ENCODE results near the gene AZIN2. TPM values are rescaled to one million over a fixed set of nuclear protein-coding genes. Genes with fewer than 3 reads are reported as not detected.

The AZIN2 gene
- total and polyA plus RNA-seq, 2 of the 8 experiments (the other 6 are each of a cell fraction or from before 2014, with no cell fraction given): 0.22 to 0.91 TPM

DNA sequence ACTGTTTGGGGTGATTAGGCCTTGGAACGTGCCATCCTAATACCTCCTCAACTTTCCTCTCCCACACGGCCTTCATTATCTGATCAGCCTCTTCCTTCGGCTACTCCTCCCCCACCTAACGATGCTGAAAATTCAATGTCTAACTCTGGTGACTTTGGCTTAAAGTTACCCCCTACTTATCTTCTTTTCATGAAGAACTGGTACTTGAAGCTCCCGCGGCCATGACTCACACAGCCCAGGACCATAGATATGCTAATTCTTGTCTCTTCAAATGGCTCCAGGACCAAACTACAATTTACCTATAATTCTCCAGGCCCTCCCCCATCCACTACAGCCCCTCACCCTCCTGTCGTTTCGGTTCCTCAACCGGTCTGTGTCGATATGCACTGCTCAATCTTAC is 15.7 kb upstream of the AZIN2 start:
- Histone ChIP-seq H2BK5ac (ENCODE audit: low read depth, low read length) (no peak overlapping the region), H3K23ac (ENCODE audit: insufficient read length) (no peak overlapping the region), H2BK20ac (ENCODE audit: low read length) (no peak overlapping the region), H4K91ac (replicated peaks; ENCODE audit: insufficient read length, low read length) (no peak overlapping the region), H3K18ac (ENCODE audit: extremely low read depth, low read length) (no peak overlapping the region), H3K4me3 (ENCODE audit: extremely low read depth in 1 of 4, insufficient read depth in 2 of 4, low read depth in 3 of 4, low read length in 4 of 4) (no peak overlapping the region), H2AFZ (ENCODE audit: low read length) (no peak overlapping the region), H3K23me2 (ENCODE audit: low read depth, low read length) (no peaks in the 10 kb centered on the region), H3K79me1 (ENCODE audit: low read depth, low read length) (no peaks in the 10 kb centered on the region), H4K8ac (ENCODE audit: extremely low read depth, insufficient read depth, low read length) (no peak overlapping the region), H3K4ac (replicated peaks; ENCODE audit: insufficient read length, low read depth, low read length) (no peak overlapping the region), H3K9ac (replicated peaks in 1 of 4; ENCODE audit: extremely low read depth in 1 of 4, low read depth in 3 of 4, low read length in 3 of 4) (no peak overlapping the region), H3K4me1 (replicated peaks in 1 of 4; ENCODE audit: control insufficient read depth in 3 of 4, insufficient read depth in 4 of 4, low read length in 3 of 4) (no peaks in the 10 kb centered on the region), H3K9me3 (ENCODE audit: insufficient read depth in 2 of 2, low read depth in 1 of 2, low read length in 1 of 2) (peaks cover 32 to 42% of the 10 kb centered on the region in 2 experiments), H2BK15ac (ENCODE audit: low read length) (no peak overlapping the region), H3K4me2 (ENCODE audit: insufficient read depth in 1 of 2, low read depth in 2 of 2, low read length in 2 of 2) (no peak overlapping the region), H3K14ac (ENCODE audit: insufficient read length) (no peak overlapping the region), H2BK120ac (replicated peaks; ENCODE audit: low read depth, low read length) (no peak overlapping the region), H4K20me1 (replicated peaks in 1 of 2; ENCODE audit: control insufficient read depth in 1 of 2, insufficient read depth in 2 of 2, low read length in 2 of 2) (no peaks in the 10 kb centered on the region), H3K56ac (replicated peaks; ENCODE audit: insufficient read length, low read depth, low read length) (no peak overlapping the region), H3K79me2 (ENCODE audit: control insufficient read depth in 1 of 2, insufficient read depth in 2 of 2, low read length in 2 of 2) (no peaks in the 10 kb centered on the region), H2BK12ac (ENCODE audit: low read depth, low read length) (no peak overlapping the region), H2AK5ac (ENCODE audit: low read depth, low read length) (no peak overlapping the region), H3K27ac (ENCODE audit: low read depth, low read length) (no peak overlapping the region), H3K36me3 (ENCODE audit: control insufficient read depth in 2 of 4, insufficient read depth in 4 of 4, low read length in 3 of 4) (no peaks in the 10 kb centered on the region; a peak in 1 of 8 replicates), H3K27me3 (replicated peaks in 1 of 4; ENCODE audit: control insufficient read depth in 3 of 4, extremely low read depth in 1 of 4, insufficient read depth in 3 of 4, low read length in 3 of 4) (no peaks in the 10 kb centered on the region), H4K5ac (ENCODE audit: insufficient read length, low read depth, low read length) (no peak overlapping the region)
- WGBS, 2 experiments (ENCODE audit: extremely low coverage in 1 of 2, insufficient coverage in 1 of 2, insufficient read length in 1 of 2, insufficient replicate concordance in 2 of 2, low coverage in 1 of 2, low lambda C conversion rate in 2 of 2, missing lambda C conversion rate in 1 of 2): 81% methylated on average over 10 of the region's 10 CpGs; no CpG with 5 or more reads in 1 of the 2 experiments
- ChIA-PET CTCF (ENCODE audit: partially characterized antibody) (interaction anchor here (1.4 to 2.9 kb wide), 2 partner anchors 9 to 188 kb away, joined by 3 to 11 read pairs; no protein-coding TSS in a partner anchor), POLR2A (ENCODE audit: partially characterized antibody) (no interaction called here)
- DNase-seq (ENCODE audit: low read depth in 1 of 2, low spot score in 2 of 2): no peak
- no peak for FAIRE-seq
- no peak for TF ChIP-seq CBX5 (IDR thresholded peaks at IDR 0.05; ENCODE audit: low read depth, low read length)
- TF ChIP-seq CEBPB (IDR thresholded peaks at IDR 0.05; ENCODE audit: low read depth, low read length): no peak
- TF ChIP-seq SP1 (IDR thresholded peaks at IDR 0.05; ENCODE audit: low read depth, low read length): no peak
- no peak for TF ChIP-seq PHF8 (conservative IDR thresholded peaks at IDR 0.05; ENCODE audit: low read depth, low read length)
- TF ChIP-seq BRCA1 (IDR thresholded peaks at IDR 0.05; ENCODE audit: low read depth, low read length): no peak
- no peak for TF ChIP-seq TAF1 (IDR thresholded peaks at IDR 0.05; ENCODE audit: low read depth, low read length)
- no peak for TF ChIP-seq SAP30 (IDR thresholded peaks at IDR 0.05; ENCODE audit: insufficient read depth, insufficient replicate concordance, low read length)
- TF ChIP-seq TCF12 (IDR thresholded peaks at IDR 0.05; ENCODE audit: low read depth, low read length): no peak
- TF ChIP-seq NANOG (IDR thresholded peaks at IDR 0.05; ENCODE audit: insufficient read depth, low read depth, low read length, poor library complexity, severe bottlenecking): no peak
- TF ChIP-seq HDAC2 (IDR thresholded peaks at IDR 0.05; ENCODE audit: borderline replicate concordance in 1 of 2, low read depth in 2 of 2, low read length in 2 of 2): no peak
- no peak for TF ChIP-seq NRF1 (IDR thresholded peaks at IDR 0.05; ENCODE audit: low read depth, low read length)
- TF ChIP-seq CTCF (IDR thresholded peaks at IDR 0.05; ENCODE audit: control extremely low read depth in 1 of 3, insufficient read depth in 1 of 3, low read depth in 1 of 3, low read length in 3 of 3): no peak

Measured in H1 (cell line).